Activated CD4-positive, alpha-beta memory T cell treated with anti-CD3 and anti-CD28 coated beads for 36 hours (primary cell): ENCODE results near the gene ITIH5. TPM values are rescaled to one million over a fixed set of nuclear protein-coding genes. Genes with fewer than 3 reads are reported as not detected.

ENCODE experiments used
- CTCF ChIA-PET: fragments of 350-600 bp; sonication (Branson Sonifier 250); formaldehyde crosslinking; loops from one replicate; lab custom pipeline; 2021; ENCODE audit warnings: antibody characterized with exemption, inconsistent platforms; lab: Charles Lee
- POLR2A ChIA-PET: fragments of 350-600 bp; sonication (Branson Sonifier 250); formaldehyde crosslinking; loops from one replicate; lab custom pipeline; 2021; ENCODE audit warnings: antibody characterized with exemption; lab: Charles Lee
- DNase-seq: peaks from one replicate; pipeline ENCODE4 v3.0.0-alpha.2; 2020
- H3K27ac Mint-ChIP-seq: one replicate; pipeline ENCODE4 v1.8.0; 2021; ENCODE audit warnings: mixed read lengths
- H3K27me3 Mint-ChIP-seq: one replicate; pipeline ENCODE4 v1.8.0; 2021; ENCODE audit warnings: mixed read lengths
- H3K36me3 Mint-ChIP-seq: one replicate; pipeline ENCODE4 v1.8.0; 2021; ENCODE audit warnings: mixed read lengths
- H3K4me1 Mint-ChIP-seq: one replicate; pipeline ENCODE4 v1.8.0; 2021; ENCODE audit warnings: low read depth, mixed read lengths
- H3K4me3 Mint-ChIP-seq: one replicate; pipeline ENCODE4 v1.8.0; 2021; ENCODE audit warnings: mild to moderate bottlenecking, mixed read lengths
- H3K9me3 Mint-ChIP-seq: one replicate; pipeline ENCODE4 v1.8.0; 2021; ENCODE audit warnings: mixed read lengths
- intact Hi-C: fragments of 100-400 bp; cut with micrococcal nuclease; formaldehyde crosslinking; loops from one replicate; pipeline ENCODE4 v1.15.1; 2023
- total RNA-seq, 2 experiments: library from RNA; stranded (reverse); gene quantifications; one replicate each; pipeline ENCODE4 v1.2.3, GENCODE V29; 2021

ITIH5 gene
- total RNA-seq, 2 experiments from 2014 or later = not detected

DNA sequence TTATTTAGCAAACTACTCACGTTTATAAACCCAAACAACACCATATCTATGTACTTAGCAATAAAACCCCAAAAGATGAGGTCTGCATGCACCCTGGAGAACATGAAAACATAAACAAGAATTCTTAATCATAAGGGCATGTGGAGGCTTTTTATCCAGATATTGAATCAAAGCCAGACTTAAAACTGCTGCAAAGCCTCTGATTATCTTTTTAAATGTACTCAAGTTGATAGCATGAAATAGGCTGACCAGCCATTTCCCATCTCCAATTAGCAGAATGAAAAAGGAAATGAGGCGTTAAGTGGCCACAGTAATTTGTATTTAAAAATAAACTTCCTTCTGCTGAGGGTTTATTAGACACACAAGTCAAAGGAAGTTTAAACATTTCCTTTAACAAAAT, 48.3 kb downstream of the ITIH5 start:
- no peak overlapping the region for H3K4me3 Mint-ChIP-seq
- no peaks in the 10 kb centered on the region for H3K9me3 Mint-ChIP-seq
- no peak overlapping the region for H3K27ac Mint-ChIP-seq
- no peaks in the 10 kb centered on the region for H3K4me1 Mint-ChIP-seq
- CTCF ChIA-PET = no interaction called here
- POLR2A ChIA-PET = no interaction called here
- peaks cover 15% of the 10 kb centered on the region for H3K27me3 Mint-ChIP-seq
- H3K36me3 Mint-ChIP-seq = no peaks in the 10 kb centered on the region
- intact Hi-C loops = no loop called here
- no peak for DNase-seq

GRCh38 chr10:7611909-7612308, 54.9 kb downstream of the ITIH5 start:
- no peaks in the 10 kb centered on the region for H3K36me3 Mint-ChIP-seq
- CTCF ChIA-PET = no interaction called here
- POLR2A ChIA-PET = no interaction called here
- H3K9me3 Mint-ChIP-seq = no peaks in the 10 kb centered on the region
- no peak overlapping the region for H3K4me3 Mint-ChIP-seq
- DNase-seq = no peak
- H3K4me1 Mint-ChIP-seq = no peaks in the 10 kb centered on the region
- H3K27ac Mint-ChIP-seq = no peak overlapping the region
- intact Hi-C loops = no loop called here
- peaks cover 7% of the 10 kb centered on the region for H3K27me3 Mint-ChIP-seq

GRCh38 chr10:7610651-7611389, 55.9 kb downstream of the ITIH5 start:
- H3K4me3 Mint-ChIP-seq = no peak overlapping the region
- H3K36me3 Mint-ChIP-seq = no peaks in the 10 kb centered on the region
- intact Hi-C loops = no loop called here
- peaks cover 4% of the 10 kb centered on the region for H3K27me3 Mint-ChIP-seq
- H3K4me1 Mint-ChIP-seq = no peaks in the 10 kb centered on the region
- no peak overlapping the region for H3K27ac Mint-ChIP-seq
- no peak for DNase-seq
- CTCF ChIA-PET = no interaction called here
- POLR2A ChIA-PET = no interaction called here
- no peaks in the 10 kb centered on the region for H3K9me3 Mint-ChIP-seq

- peaks cover 3% of the 10 kb centered on the region for H3K27me3 Mint-ChIP-seq
- no peak for DNase-seq
- no peak overlapping the region for H3K4me3 Mint-ChIP-seq
- H3K4me1 Mint-ChIP-seq = no peaks in the 10 kb centered on the region
- ChIA-PET CTCF (interaction anchor here (0.6 kb wide), 1 partner anchor 34 kb away, joined by 3 read pairs; no protein-coding TSS in a partner anchor), POLR2A (no interaction called here)
- no peaks in the 10 kb centered on the region for H3K36me3 Mint-ChIP-seq
- no peak overlapping the region for H3K27ac Mint-ChIP-seq
- H3K9me3 Mint-ChIP-seq = no peaks in the 10 kb centered on the region
- intact Hi-C loops = no loop called here
Observed at GRCh38 chr10:7610026-7610425, 56.7 kb downstream of the ITIH5 start.

DNA sequence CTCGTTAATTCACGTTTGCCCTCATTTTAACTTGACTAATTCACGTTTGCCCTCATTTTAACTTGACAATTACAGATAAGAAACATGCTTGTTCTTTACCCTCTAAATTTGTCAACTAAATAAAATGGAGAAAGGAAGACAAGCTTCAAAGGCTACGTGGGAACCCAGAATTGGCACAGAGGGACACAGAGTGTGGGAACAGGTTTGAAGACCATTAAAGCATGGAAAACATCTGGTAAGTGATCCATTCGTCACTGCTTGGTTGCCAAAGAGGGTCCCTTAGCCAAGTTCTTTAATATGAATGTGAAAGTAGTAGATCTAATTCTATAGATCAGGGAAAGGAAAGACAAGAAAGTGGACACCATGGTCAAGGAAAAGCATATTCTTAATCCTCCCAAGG, 57.2 kb downstream of the ITIH5 start:
- intact Hi-C loops = no loop called here
- no peaks in the 10 kb centered on the region for H3K36me3 Mint-ChIP-seq
- ChIA-PET CTCF (interaction anchor here (0.6 kb wide), 1 partner anchor 34 kb away, joined by 3 read pairs; no protein-coding TSS in a partner anchor), POLR2A (no interaction called here)
- H3K4me3 Mint-ChIP-seq = no peak overlapping the region
- no peak for DNase-seq
- H3K27ac Mint-ChIP-seq = no peak overlapping the region
- H3K9me3 Mint-ChIP-seq = no peaks in the 10 kb centered on the region
- H3K4me1 Mint-ChIP-seq = no peaks in the 10 kb centered on the region
- peaks cover 4% of the 10 kb centered on the region for H3K27me3 Mint-ChIP-seq

- ChIA-PET POLR2A (no interaction called here), CTCF (no interaction called here)
- Mint-ChIP-seq H3K27me3 (peaks cover 2% of the 10 kb centered on the region), H3K4me1 (no peaks in the 10 kb centered on the region), H3K27ac (no peak overlapping the region), H3K9me3 (no peaks in the 10 kb centered on the region), H3K36me3 (no peaks in the 10 kb centered on the region), H3K4me3 (no peak overlapping the region)
- no peak for DNase-seq
- intact Hi-C loops = no loop called here
Observed at GRCh38 chr10:7608001-7608400, 58.8 kb downstream of the ITIH5 start.

DNA sequence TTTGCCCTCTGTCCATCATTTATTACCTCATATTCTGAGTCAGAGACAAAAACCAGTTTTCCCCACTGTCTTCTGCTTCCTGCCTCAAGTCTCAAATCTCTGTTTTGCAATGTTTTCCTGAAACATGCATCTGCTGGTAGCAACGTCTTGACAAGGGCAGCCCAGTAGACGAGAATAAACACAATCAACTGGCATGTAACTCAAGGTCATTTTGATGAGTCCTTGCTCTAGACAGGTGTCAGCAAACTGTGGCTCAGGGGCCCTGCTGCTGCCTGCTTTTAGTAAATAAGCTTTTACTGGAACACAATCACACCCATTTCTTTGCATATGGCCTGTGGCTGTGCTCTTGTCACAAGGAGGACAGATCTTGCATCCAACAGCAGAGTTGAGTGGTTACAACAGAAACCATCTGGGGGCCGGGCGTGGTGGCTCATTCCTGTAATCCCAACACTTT, 59.8 kb downstream of the ITIH5 start:
- ChIA-PET POLR2A (no interaction called here), CTCF (interaction anchor here (1.0 kb wide), 1 partner anchor 81 kb away, joined by 3 read pairs; no protein-coding TSS in a partner anchor)
- Mint-ChIP-seq H3K9me3 (no peaks in the 10 kb centered on the region), H3K27ac (no peak overlapping the region), H3K27me3 (peaks cover 2% of the 10 kb centered on the region), H3K4me1 (no peaks in the 10 kb centered on the region), H3K36me3 (no peaks in the 10 kb centered on the region), H3K4me3 (no peak overlapping the region)
- intact Hi-C loops = no loop called here
- no peak for DNase-seq

DNA sequence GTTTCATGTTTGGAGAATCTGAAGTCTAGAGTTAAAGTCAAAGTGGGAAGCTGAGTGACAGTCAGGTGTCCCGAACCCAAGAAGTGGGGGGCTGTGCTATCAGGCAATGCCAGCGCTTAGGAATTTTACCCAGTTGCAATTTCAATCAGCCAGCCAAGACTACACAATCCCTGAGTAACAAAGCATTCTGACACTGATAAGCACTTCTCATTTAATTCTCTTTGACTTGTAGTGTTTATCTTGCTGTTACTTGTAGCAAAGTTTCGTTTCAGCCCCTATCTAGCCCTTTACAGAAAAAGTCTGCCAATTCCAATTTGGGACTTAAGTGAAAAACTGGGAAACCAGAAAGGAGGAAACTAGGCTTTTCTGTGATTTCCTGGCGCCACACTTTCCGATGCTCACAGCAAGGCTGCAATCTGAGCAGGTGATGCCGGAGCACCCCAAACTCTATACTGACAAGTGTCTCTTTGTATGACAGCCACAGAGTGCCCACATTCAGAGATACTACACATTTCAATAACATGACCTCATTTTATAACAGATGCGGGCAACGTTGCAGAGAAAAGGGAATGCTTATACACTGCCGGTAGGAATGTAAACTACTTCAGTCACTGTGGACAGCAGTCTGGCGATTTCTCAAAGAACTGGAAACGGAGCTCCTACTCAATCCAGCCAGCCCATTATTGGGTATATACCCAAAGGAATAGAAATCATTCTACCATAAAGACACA, 61.0 kb downstream of the ITIH5 start:
- Mint-ChIP-seq H3K4me1 (no peaks in the 10 kb centered on the region), H3K36me3 (no peaks in the 10 kb centered on the region), H3K27ac (no peak overlapping the region), H3K9me3 (no peaks in the 10 kb centered on the region), H3K4me3 (no peak overlapping the region), H3K27me3 (peaks cover 2% of the 10 kb centered on the region)
- POLR2A ChIA-PET = no interaction called here
- intact Hi-C loops = no loop called here
- no peak for DNase-seq
- CTCF ChIA-PET = interaction anchor here (0.7 to 1.0 kb wide), 2 partner anchors 39 to 80 kb away, joined by 3 to 4 read pairs; no protein-coding TSS in a partner anchor

GRCh38 chr10:7601023-7601656, 65.6 kb downstream of the ITIH5 start:
- DNase-seq = no peak
- Mint-ChIP-seq H3K27me3 (peaks cover 12% of the 10 kb centered on the region), H3K36me3 (no peaks in the 10 kb centered on the region), H3K27ac (no peak overlapping the region), H3K9me3 (no peaks in the 10 kb centered on the region), H3K4me3 (no peak overlapping the region), H3K4me1 (no peaks in the 10 kb centered on the region)
- POLR2A ChIA-PET = no interaction called here
- CTCF ChIA-PET = interaction anchor here (0.9 kb wide), 1 partner anchor 86 kb away, joined by 3 read pairs; no protein-coding TSS in a partner anchor
- intact Hi-C loops = no loop called here

- ChIA-PET CTCF (no interaction called here), POLR2A (no interaction called here)
- Mint-ChIP-seq H3K4me3 (no peak overlapping the region), H3K9me3 (no peaks in the 10 kb centered on the region), H3K36me3 (no peaks in the 10 kb centered on the region), H3K4me1 (no peaks in the 10 kb centered on the region), H3K27me3 (peaks cover 10% of the 10 kb centered on the region), H3K27ac (no peak overlapping the region)
- no peak for DNase-seq
- intact Hi-C loops = no loop called here
Observed at GRCh38 chr10:7598771-7599170, 68.0 kb downstream of the ITIH5 start.

GRCh38 chr10:7596356-7596755, 70.4 kb downstream of the ITIH5 start:
- H3K36me3 Mint-ChIP-seq = no peaks in the 10 kb centered on the region
- no peaks in the 10 kb centered on the region for H3K4me1 Mint-ChIP-seq
- H3K27me3 Mint-ChIP-seq = peaks cover 11% of the 10 kb centered on the region
- POLR2A ChIA-PET = no interaction called here
- no peaks in the 10 kb centered on the region for H3K9me3 Mint-ChIP-seq
- CTCF ChIA-PET = no interaction called here
- H3K4me3 Mint-ChIP-seq = no peak overlapping the region
- no peak for DNase-seq
- no peak overlapping the region for H3K27ac Mint-ChIP-seq
- intact Hi-C loops = no loop called here

- CTCF ChIA-PET = no interaction called here
- POLR2A ChIA-PET = no interaction called here
- intact Hi-C loops = no loop called here
- no peak overlapping the region for H3K4me3 Mint-ChIP-seq
- H3K4me1 Mint-ChIP-seq = no peaks in the 10 kb centered on the region
- no peaks in the 10 kb centered on the region for H3K9me3 Mint-ChIP-seq
- no peak overlapping the region for H3K27ac Mint-ChIP-seq
- DNase-seq = no peak
- peaks cover 7% of the 10 kb centered on the region for H3K27me3 Mint-ChIP-seq
- H3K36me3 Mint-ChIP-seq = no peaks in the 10 kb centered on the region
Observed at GRCh38 chr10:7593905-7594304, 72.9 kb downstream of the ITIH5 start.
